ENCODE data around the gene FAM227B. TPM values are rescaled to one million over a fixed set of nuclear protein-coding genes. Genes with fewer than 3 reads are reported as not detected.

The FAM227B gene
- total RNA-seq, 2 donors from 2014 or later: 2.1 TPM; not detected in 1

DNA sequence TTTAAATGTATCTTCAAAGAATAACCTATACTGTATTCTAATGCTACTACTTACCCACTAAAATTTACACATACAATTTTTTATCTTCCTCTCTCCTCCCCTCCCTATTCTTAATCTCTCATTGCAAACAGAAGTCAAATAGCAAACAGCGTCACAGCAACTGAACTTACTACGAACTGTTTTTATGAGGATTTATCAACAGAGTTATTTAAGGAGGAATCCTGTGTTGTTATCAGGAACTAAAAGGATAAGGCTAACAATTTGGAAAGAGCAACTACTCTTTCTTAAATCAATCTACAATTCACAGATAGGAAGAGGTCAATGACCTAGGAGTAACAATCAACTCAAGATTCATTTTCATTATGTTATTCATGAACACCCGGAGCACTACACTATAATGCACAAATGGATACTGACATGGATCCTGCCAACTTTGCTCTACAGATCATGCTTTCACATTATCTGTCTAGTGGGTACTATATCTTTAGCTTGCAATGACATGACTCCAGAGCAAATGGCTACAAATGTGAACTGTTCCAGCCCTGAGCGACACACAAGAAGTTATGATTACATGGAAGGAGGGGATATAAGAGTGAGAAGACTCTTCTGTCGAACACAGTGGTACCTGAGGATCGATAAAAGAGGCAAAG is 196.6 kb downstream of the FAM227B start:
- Histone ChIP-seq H3K4me3 (no peak overlapping the region), H3K27me3 (no peaks in the 10 kb centered on the region), H3K27ac (no peak overlapping the region), H3K9me3 (no peaks in the 10 kb centered on the region), H3K4me1 (no peaks in the 10 kb centered on the region), H3K36me3 (replicated peaks in 1 of 2; ENCODE audit: insufficient read depth in 1 of 2, low read depth in 2 of 2) (no peaks in the 10 kb centered on the region)
- no peak for ATAC-seq
- 46 to 53% methylated on average over 6 of the region's 6 CpGs for WGBS, 2 donors
- intact Hi-C loops (cut with DNase I): loop anchor here (10.0 kb wide), 1 partner anchor 569 kb away; no protein-coding TSS in a partner anchor
- no peak for DNase-seq
- TF ChIP-seq POLR2A (IDR thresholded peaks at IDR 0.05): no peak
- TF ChIP-seq, protein P1, sequence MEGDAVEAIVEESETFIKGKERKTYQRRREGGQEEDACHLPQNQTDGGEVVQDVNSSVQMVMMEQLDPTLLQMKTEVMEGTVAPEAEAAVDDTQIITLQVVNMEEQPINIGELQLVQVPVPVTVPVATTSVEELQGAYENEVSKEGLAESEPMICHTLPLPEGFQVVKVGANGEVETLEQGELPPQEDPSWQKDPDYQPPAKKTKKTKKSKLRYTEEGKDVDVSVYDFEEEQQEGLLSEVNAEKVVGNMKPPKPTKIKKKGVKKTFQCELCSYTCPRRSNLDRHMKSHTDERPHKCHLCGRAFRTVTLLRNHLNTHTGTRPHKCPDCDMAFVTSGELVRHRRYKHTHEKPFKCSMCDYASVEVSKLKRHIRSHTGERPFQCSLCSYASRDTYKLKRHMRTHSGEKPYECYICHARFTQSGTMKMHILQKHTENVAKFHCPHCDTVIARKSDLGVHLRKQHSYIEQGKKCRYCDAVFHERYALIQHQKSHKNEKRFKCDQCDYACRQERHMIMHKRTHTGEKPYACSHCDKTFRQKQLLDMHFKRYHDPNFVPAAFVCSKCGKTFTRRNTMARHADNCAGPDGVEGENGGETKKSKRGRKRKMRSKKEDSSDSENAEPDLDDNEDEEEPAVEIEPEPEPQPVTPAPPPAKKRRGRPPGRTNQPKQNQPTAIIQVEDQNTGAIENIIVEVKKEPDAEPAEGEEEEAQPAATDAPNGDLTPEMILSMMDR (IDR thresholded peaks at IDR 0.05): no peak

DNA sequence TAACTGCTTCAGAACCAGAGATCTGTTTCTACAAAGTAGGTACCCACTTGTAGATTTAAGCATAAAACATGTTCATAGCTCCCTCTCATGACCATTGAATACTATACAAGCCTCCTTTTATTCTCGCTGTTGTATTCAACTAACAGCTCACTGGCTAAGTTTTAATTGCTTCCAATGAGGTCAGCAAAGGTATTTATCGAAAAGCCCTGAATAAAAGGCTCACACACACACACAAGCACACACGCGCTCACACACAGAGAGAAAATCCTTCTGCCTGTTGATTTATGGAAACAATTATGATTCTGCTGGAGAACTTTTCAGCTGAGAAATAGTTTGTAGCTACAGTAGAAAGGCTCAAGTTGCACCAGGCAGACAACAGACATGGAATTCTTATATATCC is 197.6 kb downstream of the FAM227B start, which contains the start of gene FGF7:
Gene FGF7 (plus strand): TSS at position 222 of the 400 bp plus-strand sequence. CDS start 1,056 bp downstream, outside the sequence.
- Histone ChIP-seq H3K36me3 (replicated peaks in 1 of 2; ENCODE audit: insufficient read depth in 1 of 2, low read depth in 2 of 2) (no peaks in the 10 kb centered on the region), H3K4me1 (no peaks in the 10 kb centered on the region), H3K27ac (peak within 1 kb of the TSS in 1 of 4 donors; percentile 25), H3K4me3 (no peak within 1 kb of the TSS), H3K27me3 (no peaks in the 10 kb centered on the region), H3K9me3 (no peaks in the 10 kb centered on the region)
- peak; percentile 48 for ATAC-seq
- intact Hi-C loops (cut with DNase I): loop anchor here (10.0 kb wide), 1 partner anchor 568 kb away; no protein-coding TSS in a partner anchor
- TF ChIP-seq, protein P1 (IDR thresholded peaks at IDR 0.05): no peak
- TF ChIP-seq POLR2A (IDR thresholded peaks at IDR 0.05): peak in 2 of 3 donors; percentile 35 to 46
- no peak for DNase-seq
- WGBS, 2 donors: 48 to 54% methylated on average over 4 of the region's 4 CpGs

DNA sequence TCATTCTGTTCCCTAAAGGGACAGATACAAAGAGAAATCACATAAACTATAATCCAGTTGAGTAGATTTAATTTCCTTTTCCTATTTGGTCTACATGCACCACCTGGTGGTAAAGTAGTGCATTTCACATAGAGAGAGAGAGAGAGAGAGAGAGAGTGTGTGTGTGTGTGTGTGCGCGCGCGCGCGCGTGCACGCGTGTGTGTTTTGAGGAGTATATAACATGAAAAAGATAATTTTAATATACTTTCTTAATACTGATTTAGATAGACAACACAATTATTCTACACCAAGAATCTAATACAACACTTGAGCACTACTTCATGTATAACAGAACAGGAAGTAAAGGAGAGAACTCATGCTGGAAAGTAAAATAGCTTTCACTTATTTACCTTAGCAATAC is 198.6 kb downstream of the FAM227B start:
- WGBS, 2 donors: 7 to 13% methylated on average over 9 of the region's 9 CpGs
- H3K36me3 ChIP-seq (replicated peaks in 1 of 2; ENCODE audit: insufficient read depth in 1 of 2, low read depth in 2 of 2): no peaks in the 10 kb centered on the region
- DNase-seq (peak; percentile 37 to 51 (median 45)), ATAC-seq (peak; percentile 81)
- no peaks in the 10 kb centered on the region for H3K4me1 ChIP-seq
- H3K27ac ChIP-seq: no peak overlapping the region
- TF ChIP-seq, protein P1 (IDR thresholded peaks at IDR 0.05): peak; percentile 22 to 100 (median 77)
- no peak for TF ChIP-seq POLR2A (IDR thresholded peaks at IDR 0.05)
- no peaks in the 10 kb centered on the region for H3K9me3 ChIP-seq
- intact Hi-C loops (cut with DNase I): loop anchor here (10.0 kb wide), 1 partner anchor 567 kb away; no protein-coding TSS in a partner anchor
- H3K4me3 ChIP-seq: no peak overlapping the region
- no peaks in the 10 kb centered on the region for H3K27me3 ChIP-seq

DNA sequence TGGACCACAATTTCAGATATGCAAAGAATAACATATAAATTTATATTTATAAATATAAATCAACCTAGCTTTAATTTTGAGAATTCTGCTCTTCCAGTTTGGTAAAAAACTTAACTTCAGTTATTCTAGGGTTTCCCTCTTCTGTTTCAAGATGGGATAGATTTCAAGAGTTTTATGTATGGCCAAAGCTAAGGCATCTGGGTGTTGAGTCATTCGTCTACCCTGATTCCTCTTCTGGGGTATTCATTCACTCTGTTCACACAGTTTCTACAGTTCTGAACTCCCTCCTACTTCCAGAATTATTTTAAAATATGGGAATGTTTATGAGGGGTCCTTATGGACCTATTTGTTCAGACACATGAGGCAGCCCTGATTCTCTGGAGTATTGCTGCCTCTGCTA is 201.8 kb downstream of the FAM227B start:
- Histone ChIP-seq H3K4me3 (no peak overlapping the region), H3K4me1 (no peaks in the 10 kb centered on the region), H3K27me3 (no peaks in the 10 kb centered on the region), H3K36me3 (replicated peaks in 1 of 2; ENCODE audit: insufficient read depth in 1 of 2, low read depth in 2 of 2) (no peaks in the 10 kb centered on the region), H3K9me3 (no peaks in the 10 kb centered on the region), H3K27ac (no peak overlapping the region)
- intact Hi-C loops (cut with DNase I): no loop called here
- TF ChIP-seq, protein P1 (IDR thresholded peaks at IDR 0.05): no peak
- TF ChIP-seq POLR2A (IDR thresholded peaks at IDR 0.05): no peak
- DNase-seq (no peak), ATAC-seq (no peak)
- WGBS, 2 donors: 50 to 81% methylated on average over 1 of the region's 1 CpG

DNA sequence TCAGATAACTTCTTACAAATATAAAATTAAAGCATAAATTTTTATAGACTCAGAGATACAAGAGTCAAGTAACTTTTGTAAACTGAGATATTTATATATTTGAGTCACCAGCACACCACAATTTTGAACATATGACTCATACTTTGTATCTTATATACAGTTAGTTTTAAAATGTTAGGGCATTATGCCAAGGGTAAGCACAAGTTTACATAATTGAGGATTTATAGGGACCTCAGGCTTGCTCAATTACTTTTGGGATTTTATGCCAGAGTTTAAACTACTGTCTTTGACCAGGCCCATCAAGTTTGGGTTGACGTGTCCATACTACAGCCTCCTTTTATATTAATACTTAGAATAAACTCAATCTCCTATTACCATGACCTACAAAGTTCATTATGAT is 205.0 kb downstream of the FAM227B start:
- Histone ChIP-seq H3K4me3 (no peak overlapping the region), H3K27ac (no peak overlapping the region), H3K27me3 (no peaks in the 10 kb centered on the region), H3K4me1 (no peaks in the 10 kb centered on the region), H3K9me3 (no peaks in the 10 kb centered on the region), H3K36me3 (replicated peaks in 1 of 2; ENCODE audit: insufficient read depth in 1 of 2, low read depth in 2 of 2) (no peaks in the 10 kb centered on the region)
- ATAC-seq: no peak
- DNase-seq: no peak
- 85 to 88% methylated on average over 1 of the region's 1 CpG for WGBS, 2 donors
- intact Hi-C loops (cut with DNase I): no loop called here
- TF ChIP-seq, protein P1 (IDR thresholded peaks at IDR 0.05): no peak
- TF ChIP-seq POLR2A (IDR thresholded peaks at IDR 0.05): no peak

All from body of pancreas (tissue), 4 donors.